GM12878 (cell line): ENCODE data around the gene TMPRSS3. TPM values are rescaled to one million over a fixed set of nuclear protein-coding genes. Genes with fewer than 3 reads are reported as not detected.

Experiments used
- ATAC-seq: fragments of 200-7000 bp; cut with Tn5 transposase; 3 replicates; pipeline ENCODE4 v1.9.1; 2020; ENCODE audit warnings: mild to moderate bottlenecking, moderate library complexity
- BruUV-seq: library from RNA; stranded (reverse); fragments of 400-500 nt; replicated peaks from 2 replicates; lab custom pipeline; 2021; lab: Mats Ljungman, UMichigan
- CTCF ChIA-PET: fragments of 300-600 bp; sonication (Branson Sonifier 250); formaldehyde crosslinking; extraction: SDS; loops from one replicate; lab custom pipeline; 2021; ENCODE audit warnings: inconsistent platforms; lab: Yijun Ruan, JAX
- POLR2A ChIA-PET: fragments of 350-600 bp; formaldehyde crosslinking; extraction: SDS; loops from one replicate; lab custom pipeline; 2021; ENCODE audit warnings: inconsistent platforms; lab: Charles Lee
- RAD21 ChIA-PET: fragments of 300-600 bp; sonication (Branson Sonifier 250); formaldehyde crosslinking; loops from one replicate; lab custom pipeline; 2023; ENCODE audit warnings: antibody characterized with exemption; ENCODE audit not compliant: unreplicated experiment; lab: Charles Lee
- SMC1A ChIA-PET: fragments of 300-600 bp; sonication (Branson Sonifier 250); formaldehyde crosslinking; loops from one replicate; lab custom pipeline; 2023; ENCODE audit not compliant: unreplicated experiment, uncharacterized antibody; lab: Charles Lee
- DNase-seq: peaks from one replicate; pipeline ENCODE4 v3.0.0-alpha.2; 2011; ENCODE audit warnings: low read depth, low spot score
- FAIRE-seq: peaks from 3 replicates; lab custom pipeline; 2011; peaks lifted over from hg19 to GRCh38; lab: Jason Lieb, UNC
- H2AFZ ChIP-seq: 2 replicates; pipeline ENCODE4 v1.6.0; 2011; ENCODE audit warnings: low read depth, low read length, control low read depth; ENCODE audit not compliant: control insufficient read depth
- H3K27ac ChIP-seq: 2 replicates; pipeline ENCODE4 v1.5.1; 2011; ENCODE audit warnings: control low read depth; ENCODE audit not compliant: control insufficient read depth, insufficient read depth
- H3K27me3 ChIP-seq, 2 experiments: replicated peaks in 1 of 2; 2 replicates each; pipeline versions ENCODE4 v1.6.0 to v1.6.1; 2011; ENCODE audit warnings: low read length in 1 of 2; ENCODE audit not compliant: control insufficient read depth in 2 of 2, insufficient read depth in 2 of 2
- H3K36me3 ChIP-seq, 2 experiments: 2 replicates each; pipeline ENCODE4 v1.5.1; 2011; ENCODE audit warnings: low read length in 1 of 2; ENCODE audit not compliant: control insufficient read depth in 2 of 2, insufficient read depth in 2 of 2
- H3K4me1 ChIP-seq: 2 replicates; pipeline ENCODE4 v1.6.1; 2011; ENCODE audit warnings: mild to moderate bottlenecking, low read length, moderate library complexity, mixed read lengths; ENCODE audit not compliant: control insufficient read depth, insufficient read depth
- H3K4me2 ChIP-seq: 2 replicates; pipeline ENCODE4 v1.6.0; 2011; ENCODE audit warnings: control low read depth; ENCODE audit not compliant: control insufficient read depth, insufficient read depth
- H3K4me3 ChIP-seq: fragments of 200-600 bp; sonication (generic); 2 replicates; pipeline ENCODE4 v1.5.1; 2016
- H3K79me2 ChIP-seq: 2 replicates; pipeline ENCODE4 v1.6.0; 2011; ENCODE audit warnings: low read length; ENCODE audit not compliant: control insufficient read depth, insufficient read depth
- H3K9ac ChIP-seq: 2 replicates; pipeline ENCODE4 v1.8.0; 2011; ENCODE audit warnings: low read length, control low read depth, mixed read lengths; ENCODE audit not compliant: control insufficient read depth, insufficient read depth
- H3K9me3 ChIP-seq: replicated peaks from 3 replicates; pipeline ENCODE4 v1.5.1; 2011; ENCODE audit warnings: mild to moderate bottlenecking, low read length; ENCODE audit not compliant: control insufficient read depth, insufficient read depth
- H4K20me1 ChIP-seq: 2 replicates; pipeline ENCODE4 v1.6.0; 2011; ENCODE audit not compliant: control insufficient read depth, insufficient read depth
- BHLHE40 ChIP-seq, 2 experiments: fragments of 450-650 bp in 1 of 2; IDR thresholded peaks; 2 replicates each; pipeline ENCODE4 v1.6.1; 2011 to 2017; ENCODE audit warnings: low read depth in 2 of 2, borderline replicate concordance in 1 of 2, improper control_type of control experiment in 1 of 2, low read length in 1 of 2, mild to moderate bottlenecking in 1 of 2
- GABPA ChIP-seq: IDR thresholded peaks from 2 replicates; pipeline ENCODE4 v1.6.1; 2014; ENCODE audit warnings: antibody characterized with exemption, low read depth, mild to moderate bottlenecking, inconsistent platforms
- HDAC6 ChIP-seq: fragments of 200-600 bp; sonication (generic); IDR thresholded peaks from one replicate; pipeline ENCODE4 v1.8.0; 2017; ENCODE audit warnings: antibody characterized with exemption; ENCODE audit not compliant: unreplicated experiment
- NFXL1 ChIP-seq: fragments of 450-650 bp; IDR thresholded peaks from 2 replicates; pipeline ENCODE4 v1.6.1; 2017; ENCODE audit warnings: antibody characterized with exemption, mild to moderate bottlenecking, borderline replicate concordance
- NFYB ChIP-seq: IDR thresholded peaks from 2 replicates; pipeline ENCODE4 v1.6.1; 2011; ENCODE audit warnings: low read depth, mild to moderate bottlenecking, low read length, improper control_type of control experiment, moderate library complexity; ENCODE audit not compliant: insufficient read depth
- NR2C2 ChIP-seq: IDR thresholded peaks from 2 replicates; pipeline ENCODE4 v1.6.1; 2011; ENCODE audit warnings: borderline replicate concordance, low read depth; ENCODE audit not compliant: control insufficient read depth, insufficient read length
- POLR2AphosphoS5 ChIP-seq: IDR thresholded peaks from 2 replicates; pipeline ENCODE4 v1.6.1; 2011; ENCODE audit warnings: mild to moderate bottlenecking, low read length, inconsistent platforms
- SUPT20H ChIP-seq: IDR thresholded peaks from 2 replicates; pipeline ENCODE4 v1.6.1; 2011; ENCODE audit warnings: low read depth, mild to moderate bottlenecking, low read length, moderate library complexity, borderline replicate concordance; ENCODE audit not compliant: control insufficient read depth
- WRNIP1 ChIP-seq: IDR thresholded peaks from 2 replicates; pipeline ENCODE4 v1.6.1; 2011; ENCODE audit warnings: low read depth, low read length, improper control_type of control experiment, borderline replicate concordance
- ZNF274 ChIP-seq: IDR thresholded peaks from one replicate; pipeline ENCODE4 v1.8.0; 2011; ENCODE audit not compliant: insufficient read length, insufficient read depth
- WGBS: methylation state at CpG from one replicate; pipeline ENCODE4 v1.1.6; 2016; ENCODE audit warnings: low lambda C conversion rate; ENCODE audit not compliant: insufficient replicate concordance, insufficient coverage; ENCODE audit errors: missing lambda C conversion rate; 5-methylcytosine and 5-hydroxymethylcytosine counted together
- in situ Hi-C: fragments of 300-500 bp; cut with MboI; formaldehyde crosslinking; loops from 9 replicates; pipeline ENCODE4 v1.14.3; 2018; ENCODE audit warnings: mixed read lengths
- intact Hi-C: fragments of 100-400 bp; cut with micrococcal nuclease; formaldehyde crosslinking; loops from one replicate; pipeline ENCODE4 v1.14.2; 2022; ENCODE audit not compliant: unreplicated experiment
- polyA plus RNA-seq, 11 experiments: library from polyadenylated mRNA; depleted of rRNA in 4 of 11; unstranded in 6 of 11; stranded (reverse) in 5 of 11; fragments of >200 nt; fragmentation: Nextera tagmentation in 4 of 11; fragmentation: Illumina TruSeq in 1 of 11; extraction: Ambion mirVana in 4 of 11; extraction: Trizol in 1 of 11; gene quantifications; 1 replicate in 1 of 11; 2 replicates in 10 of 11; pipeline versions ENCODE4 v1.2.1 to v1.2.3, GENCODE V29; 2011 to 2016; ENCODE audit warnings: inconsistent platforms in 2 of 11, missing spikeins in 2 of 11, low read depth in 1 of 11
- total RNA-seq, 4 experiments: library from RNA; depleted of rRNA in 3 of 4; stranded (reverse); fragments of >200 nt in 3 of 4; fragmentation: Illumina TruSeq in 1 of 4; extraction: Trizol in 1 of 4; gene quantifications; 2 replicates each; pipeline versions ENCODE4 v1.2.1 to v1.2.3, GENCODE V29; 2013 to 2021
- TF ChIP-seq, protein P1 (sequence below): fragments of 450-650 bp; conservative IDR thresholded peaks from 2 replicates; pipeline ENCODE4 v1.6.1; 2017; ENCODE audit warnings: mild to moderate bottlenecking, moderate library complexity
- TF ChIP-seq, protein P2 (sequence below): IDR thresholded peaks from 2 replicates; pipeline ENCODE4 v1.6.1; 2011; ENCODE audit warnings: borderline replicate concordance, low read depth, mild to moderate bottlenecking, moderate library complexity, low read length; ENCODE audit not compliant: insufficient read depth, poor library complexity, severe bottlenecking

The TMPRSS3 gene
- total and polyA plus RNA-seq, 10 of the 15 experiments (the other 5 are each of a cell fraction or from before 2014, with no cell fraction given), result 0.51 to 1.5 (median 0.82) TPM; not detected in 1

DNA sequence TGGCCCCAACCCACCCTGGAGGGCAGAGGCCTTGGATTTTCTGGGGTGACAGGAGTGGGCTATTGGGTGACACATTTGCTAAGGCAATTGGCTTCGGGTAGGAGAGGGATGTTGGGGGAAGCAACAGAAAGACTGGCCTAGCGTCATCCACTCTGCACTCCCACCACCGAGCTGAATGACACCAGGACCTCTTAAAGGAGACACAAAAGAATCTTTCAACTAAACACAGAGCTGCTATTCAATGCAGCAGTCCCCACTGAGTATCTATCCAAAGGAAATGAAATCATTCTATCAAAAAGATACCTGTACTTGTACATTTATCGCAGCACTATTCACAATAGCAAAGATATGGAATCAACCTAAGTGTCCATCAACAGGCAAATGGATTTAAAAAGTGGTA lies 51.2 kb downstream of the TMPRSS3 start:
- ChIA-PET POLR2A (no interaction called here), CTCF (no interaction called here), RAD21 (no interaction called here), SMC1A (no interaction called here)
- H3K27ac ChIP-seq, result no peak overlapping the region
- H3K4me1 ChIP-seq, result no peaks in the 10 kb centered on the region
- H2AFZ ChIP-seq, result no peak overlapping the region
- no peak for ATAC-seq
- no peak overlapping the region for H3K4me3 ChIP-seq
- TF ChIP-seq, protein P1, sequence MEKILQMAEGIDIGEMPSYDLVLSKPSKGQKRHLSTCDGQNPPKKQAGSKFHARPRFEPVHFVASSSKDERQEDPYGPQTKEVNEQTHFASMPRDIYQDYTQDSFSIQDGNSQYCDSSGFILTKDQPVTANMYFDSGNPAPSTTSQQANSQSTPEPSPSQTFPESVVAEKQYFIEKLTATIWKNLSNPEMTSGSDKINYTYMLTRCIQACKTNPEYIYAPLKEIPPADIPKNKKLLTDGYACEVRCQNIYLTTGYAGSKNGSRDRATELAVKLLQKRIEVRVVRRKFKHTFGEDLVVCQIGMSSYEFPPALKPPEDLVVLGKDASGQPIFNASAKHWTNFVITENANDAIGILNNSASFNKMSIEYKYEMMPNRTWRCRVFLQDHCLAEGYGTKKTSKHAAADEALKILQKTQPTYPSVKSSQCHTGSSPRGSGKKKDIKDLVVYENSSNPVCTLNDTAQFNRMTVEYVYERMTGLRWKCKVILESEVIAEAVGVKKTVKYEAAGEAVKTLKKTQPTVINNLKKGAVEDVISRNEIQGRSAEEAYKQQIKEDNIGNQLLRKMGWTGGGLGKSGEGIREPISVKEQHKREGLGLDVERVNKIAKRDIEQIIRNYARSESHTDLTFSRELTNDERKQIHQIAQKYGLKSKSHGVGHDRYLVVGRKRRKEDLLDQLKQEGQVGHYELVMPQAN, result no peak
- TF ChIP-seq POLR2AphosphoS5, result no peak
- no peak for TF ChIP-seq ZNF274
- TF ChIP-seq NFYB, result no peak
- no peak for TF ChIP-seq BHLHE40 (IDR thresholded peaks at IDR 0.05; ENCODE audit: borderline replicate concordance in 1 of 2, low read depth in 2 of 2, low read length in 1 of 2)
- TF ChIP-seq, protein P2, sequence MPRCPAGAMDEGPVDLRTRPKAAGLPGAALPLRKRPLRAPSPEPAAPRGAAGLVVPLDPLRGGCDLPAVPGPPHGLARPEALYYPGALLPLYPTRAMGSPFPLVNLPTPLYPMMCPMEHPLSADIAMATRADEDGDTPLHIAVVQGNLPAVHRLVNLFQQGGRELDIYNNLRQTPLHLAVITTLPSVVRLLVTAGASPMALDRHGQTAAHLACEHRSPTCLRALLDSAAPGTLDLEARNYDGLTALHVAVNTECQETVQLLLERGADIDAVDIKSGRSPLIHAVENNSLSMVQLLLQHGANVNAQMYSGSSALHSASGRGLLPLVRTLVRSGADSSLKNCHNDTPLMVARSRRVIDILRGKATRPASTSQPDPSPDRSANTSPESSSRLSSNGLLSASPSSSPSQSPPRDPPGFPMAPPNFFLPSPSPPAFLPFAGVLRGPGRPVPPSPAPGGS, result no peak
- TF ChIP-seq HDAC6, result no peak
- TF ChIP-seq NR2C2, result no peak
- TF ChIP-seq GABPA, result no peak
- TF ChIP-seq SUPT20H, result no peak
- TF ChIP-seq WRNIP1, result no peak
- no peak for TF ChIP-seq NFXL1
- DNase-seq, result no peak
- no peak overlapping the region for H3K4me2 ChIP-seq
- no peak for FAIRE-seq
- no peak overlapping the region for H3K9ac ChIP-seq
- 40% methylated on average over 4 of the region's 4 CpGs for WGBS
- H3K9me3 ChIP-seq, result no peaks in the 10 kb centered on the region; the same call in 2 of the 3 replicates
- H4K20me1 ChIP-seq, result no peaks in the 10 kb centered on the region
- no peaks in the 10 kb centered on the region for H3K27me3 ChIP-seq
- H3K36me3 ChIP-seq, result no peaks in the 10 kb centered on the region
- H3K79me2 ChIP-seq, result no peaks in the 10 kb centered on the region
- in situ Hi-C loops, result no loop called here
- no TSS peak for BruUV-seq
- intact Hi-C loops, result no loop called here
